ENCODE data around the gene LRRC74B. TPM values are rescaled to one million over a fixed set of nuclear protein-coding genes. Genes with fewer than 3 reads are reported as not detected.

Gene LRRC74B
- total RNA-seq, 1 experiment from 2014 or later: not detected

- no peak overlapping the region for H3K9ac ChIP-seq (ENCODE audit: low read length)
- H3K4me1 ChIP-seq (ENCODE audit: insufficient read depth, low read length): no peaks in the 10 kb centered on the region
- H3K27ac ChIP-seq (ENCODE audit: low read length): no peak overlapping the region
- no peak overlapping the region for H3K4me3 ChIP-seq (ENCODE audit: low read length)
- no peaks in the 10 kb centered on the region for H3K79me2 ChIP-seq (ENCODE audit: low read length)
- H3K9me2 ChIP-seq (replicated peaks; ENCODE audit: low read length): no peaks in the 10 kb centered on the region
- H2AFZ ChIP-seq (ENCODE audit: low read length): no peak overlapping the region
- no peaks in the 10 kb centered on the region for H3F3A ChIP-seq (ENCODE audit: low read length, unreplicated experiment)
- ATAC-seq (no peak), DNase-seq (no peak)
- H3K36me3 ChIP-seq (ENCODE audit: low read depth, low read length): no peaks in the 10 kb centered on the region
- intact Hi-C loops (cut with micrococcal nuclease): no loop called here
- ChIA-PET CTCF (no interaction called here), POLR2A (ENCODE audit: unreplicated experiment) (no interaction called here)
- no peak for TF ChIP-seq EZH2 (IDR thresholded peaks at IDR 0.05; ENCODE audit: low read length, unreplicated experiment)
- TF ChIP-seq EZH2phosphoT487 (IDR thresholded peaks at IDR 0.05; ENCODE audit: borderline replicate concordance, low read length): no peak
- no peak for TF ChIP-seq CTCF (conservative IDR thresholded peaks at IDR 0.05; ENCODE audit: low read depth, low read length)
- H3K9me3 ChIP-seq (ENCODE audit: low read length): no peaks in the 10 kb centered on the region
- no peak overlapping the region for H3K4me2 ChIP-seq (ENCODE audit: low read length)
- H3K27me3 ChIP-seq (ENCODE audit: low read length): no peaks in the 10 kb centered on the region
- no peaks in the 10 kb centered on the region for H4K20me1 ChIP-seq (ENCODE audit: low read length)
- no TSS peak for BruUV-seq (replicated peaks)
These were observed 20.5 kb upstream of the LRRC74B start for GRCh38 chr22:21025266-21025665.

GRCh38 chr22:21025763-21026755 lies 19.7 kb upstream of the LRRC74B start:
- Histone ChIP-seq H3K4me2 (ENCODE audit: low read length) (no peak overlapping the region), H3K9ac (ENCODE audit: low read length) (no peak overlapping the region), H3K4me1 (ENCODE audit: insufficient read depth, low read length) (no peaks in the 10 kb centered on the region), H3F3A (ENCODE audit: low read length, unreplicated experiment) (no peaks in the 10 kb centered on the region), H3K27me3 (ENCODE audit: low read length) (no peaks in the 10 kb centered on the region), H3K4me3 (ENCODE audit: low read length) (no peak overlapping the region), H2AFZ (ENCODE audit: low read length) (no peak overlapping the region), H4K20me1 (ENCODE audit: low read length) (no peaks in the 10 kb centered on the region), H3K27ac (ENCODE audit: low read length) (no peak overlapping the region), H3K36me3 (ENCODE audit: low read depth, low read length) (no peaks in the 10 kb centered on the region), H3K9me3 (ENCODE audit: low read length) (no peaks in the 10 kb centered on the region), H3K9me2 (replicated peaks; ENCODE audit: low read length) (no peaks in the 10 kb centered on the region), H3K79me2 (ENCODE audit: low read length) (no peaks in the 10 kb centered on the region)
- CTCF ChIA-PET: no interaction called here
- TF ChIP-seq EZH2phosphoT487 (IDR thresholded peaks at IDR 0.05; ENCODE audit: borderline replicate concordance, low read length) (no peak), CTCF (conservative IDR thresholded peaks at IDR 0.05; ENCODE audit: low read depth, low read length) (no peak), EZH2 (IDR thresholded peaks at IDR 0.05; ENCODE audit: low read length, unreplicated experiment) (no peak)
- no TSS peak for BruUV-seq (replicated peaks)
- POLR2A ChIA-PET (ENCODE audit: unreplicated experiment): no interaction called here
- ATAC-seq: no peak
- DNase-seq: no peak
- intact Hi-C loops (cut with micrococcal nuclease): no loop called here

Measured in PC-3 (cell line).